CD14-positive monocyte (primary cell): ENCODE data around the gene PDE8B. TPM values are rescaled to one million over a fixed set of nuclear protein-coding genes. Genes with fewer than 3 reads are reported as not detected.
A peak's percentile ranks its signal among the peaks of the same experiment; 100 is the strongest.

Experiments
- DNase-seq, 3 donors: peaks; one replicate each; pipeline ENCODE4 v3.0.0-alpha.2; 2011 to 2022
- H2AFZ ChIP-seq: 2 replicates; pipeline ENCODE4 v1.6.0; 2012; ENCODE audit warnings: mild to moderate bottlenecking, low read depth, low read length, inconsistent platforms; ENCODE audit not compliant: insufficient read depth, poor library complexity, severe bottlenecking
- H3K27ac ChIP-seq, 2 donors: 1 replicate in 1 of 2; 2 replicates in 1 of 2; pipeline ENCODE4 v1.5.1; 2012 to 2013; ENCODE audit warnings: low read length in 2 of 2, control low read depth in 1 of 2, inconsistent platforms in 1 of 2, low read depth in 1 of 2, mild to moderate bottlenecking in 1 of 2
- H3K27me3 ChIP-seq, 2 donors: one replicate each; pipeline versions ENCODE4 v1.6.0 to v1.6.1; 2011 to 2013; ENCODE audit warnings: low read length in 2 of 2; ENCODE audit not compliant: control insufficient read depth in 2 of 2, insufficient read depth in 2 of 2
- H3K36me3 ChIP-seq, 2 donors: replicated peaks in 1 of 2; 1 replicate in 1 of 2; 2 replicates in 1 of 2; pipeline versions ENCODE4 v1.5.1 to v1.6.1; 2012 to 2013; ENCODE audit warnings: low read length in 2 of 2, control low read depth in 1 of 2, inconsistent platforms in 1 of 2, mild to moderate bottlenecking in 1 of 2; ENCODE audit not compliant: insufficient read depth in 2 of 2, control insufficient read depth in 1 of 2
- H3K4me1 ChIP-seq, 2 donors: 1 replicate in 1 of 2; 2 replicates in 1 of 2; pipeline versions ENCODE4 v1.5.1 to v1.6.1; 2012 to 2013; ENCODE audit warnings: low read length in 2 of 2, control low read depth in 1 of 2, inconsistent platforms in 1 of 2, mild to moderate bottlenecking in 1 of 2, moderate library complexity in 1 of 2; ENCODE audit not compliant: insufficient read depth in 2 of 2, control insufficient read depth in 1 of 2
- H3K4me2 ChIP-seq: replicated peaks from 2 replicates; pipeline ENCODE3; 2012; ENCODE audit warnings: low read length, moderate library complexity, mild to moderate bottlenecking; ENCODE audit not compliant: poor library complexity, severe bottlenecking; ENCODE audit errors: extremely low read depth
- H3K4me3 ChIP-seq, 3 experiments: fragments of 200-600 bp in 1 of 3; sonication (generic) in 1 of 3; replicated peaks in 1 of 3; 1 replicate in 2 of 3; 2 replicates in 1 of 3; pipeline ENCODE4 v1.5.1; 2011 to 2013; ENCODE audit warnings: low read length in 3 of 3, mild to moderate bottlenecking in 3 of 3, control low read depth in 2 of 3, low read depth in 2 of 3, inconsistent platforms in 1 of 3, moderate library complexity in 1 of 3
- H3K79me2 ChIP-seq: 2 replicates; pipeline ENCODE4 v1.6.0; 2012; ENCODE audit warnings: mild to moderate bottlenecking, control low read depth, inconsistent platforms, low read length, moderate library complexity; ENCODE audit not compliant: insufficient read depth
- H3K9ac ChIP-seq: 2 replicates; pipeline ENCODE4 v1.6.0; 2017; ENCODE audit warnings: low read length, mild to moderate bottlenecking; ENCODE audit not compliant: insufficient read depth, poor library complexity, severe bottlenecking
- H3K9me3 ChIP-seq, 2 donors: replicated peaks in 1 of 2; 1 replicate in 1 of 2; 2 replicates in 1 of 2; pipeline versions ENCODE4 v1.5.1 to v1.6.1; 2012 to 2013; ENCODE audit warnings: low read length in 2 of 2, control low read depth in 1 of 2; ENCODE audit not compliant: control insufficient read depth in 1 of 2, insufficient read depth in 1 of 2
- H4K20me1 ChIP-seq: 2 replicates; pipeline ENCODE4 v1.6.0; 2012; ENCODE audit warnings: mild to moderate bottlenecking, low read length, control low read depth, moderate library complexity; ENCODE audit not compliant: insufficient read depth
- H3K27ac Mint-ChIP-seq, 7 donors: one replicate each; pipeline ENCODE4 v1.8.0; 2020; ENCODE audit warnings: mild to moderate bottlenecking in 7 of 7, mixed read lengths in 7 of 7, moderate library complexity in 6 of 7, inconsistent platforms in 2 of 7
- H3K27me3 Mint-ChIP-seq, 3 donors: one replicate each; pipeline ENCODE4 v1.8.0; 2021 to 2022; ENCODE audit warnings: low read depth in 3 of 3, mild to moderate bottlenecking in 3 of 3, mixed read lengths in 3 of 3, moderate library complexity in 3 of 3, inconsistent platforms in 1 of 3
- H3K36me3 Mint-ChIP-seq, 2 donors: one replicate each; pipeline ENCODE4 v1.8.0; 2020; ENCODE audit warnings: mixed read lengths in 2 of 2, inconsistent platforms in 1 of 2, mild to moderate bottlenecking in 1 of 2
- H3K4me1 Mint-ChIP-seq: one replicate; pipeline ENCODE4 v1.8.0; 2020; ENCODE audit warnings: mild to moderate bottlenecking, mixed read lengths
- H3K4me3 Mint-ChIP-seq, 2 donors: one replicate each; pipeline ENCODE4 v1.8.0; 2020; ENCODE audit warnings: mild to moderate bottlenecking in 2 of 2, mixed read lengths in 2 of 2, moderate library complexity in 1 of 2
- H3K9me3 Mint-ChIP-seq, 7 donors: one replicate each; pipeline ENCODE4 v1.8.0; 2020 to 2022; ENCODE audit warnings: mixed read lengths in 7 of 7, mild to moderate bottlenecking in 6 of 7, moderate library complexity in 6 of 7, inconsistent platforms in 2 of 7
- CTCF ChIP-seq: fragments of 200-600 bp; IDR thresholded peaks from one replicate; pipeline ENCODE4 v1.8.0; 2022; ENCODE audit warnings: antibody characterized with exemption, mild to moderate bottlenecking
- WGBS: methylation state at CpG from one replicate; pipeline ENCODE4 v1.1.5; 2013; ENCODE audit warnings: missing lambda C conversion rate; ENCODE audit not compliant: insufficient coverage; 5-methylcytosine and 5-hydroxymethylcytosine counted together
- intact Hi-C, 2 donors: fragments of 100-400 bp; cut with micrococcal nuclease; formaldehyde crosslinking; loops; one replicate each; pipeline versions ENCODE4 v1.15.0 to v1.15.1; 2023
- polyA plus RNA-seq, 3 donors: library from polyadenylated mRNA; depleted of rRNA in 1 of 3; unstranded in 2 of 3; stranded (reverse) in 1 of 3; fragments of 300-500 nt in 2 of 3; fragments of >200 nt in 1 of 3; fragmentation: Illumina TruSeq in 2 of 3; gene quantifications; 1 replicate in 2 of 3; 2 replicates in 1 of 3; pipeline ENCODE4 v1.2.3, GENCODE V29; 2012 to 2021

The PDE8B gene
- polyA plus RNA-seq, 3 donors = 0.11 to 0.61 (median 0.29) TPM

GRCh38 chr5:77400645-77401044 lies 190.2 kb downstream of the PDE8B start:
- no peaks in the 10 kb centered on the region for H3K36me3 ChIP-seq
- H3K27me3 Mint-ChIP-seq = peaks cover 0 to 2% (median 0%) of the 10 kb centered on the region in 3 donors
- H3K4me1 ChIP-seq = peaks cover 0 to 6% of the 10 kb centered on the region in 2 donors
- H3K9ac ChIP-seq = no peak overlapping the region
- WGBS = no CpG with 5 or more reads among the region's 1 CpG
- no peak overlapping the region for H2AFZ ChIP-seq
- peak in 1 of 3 donors; percentile 14 for DNase-seq
- H4K20me1 ChIP-seq = no peaks in the 10 kb centered on the region
- no peaks in the 10 kb centered on the region for H3K27me3 ChIP-seq
- H3K4me1 Mint-ChIP-seq = peaks cover 9% of the 10 kb centered on the region
- no peak overlapping the region for H3K4me3 ChIP-seq
- H3K27ac ChIP-seq = no peak overlapping the region
- no peaks in the 10 kb centered on the region for H3K9me3 ChIP-seq
- no peak overlapping the region for H3K4me3 Mint-ChIP-seq
- no peak for TF ChIP-seq CTCF
- peak overlapping the region in 1 of 7 donors; percentile 24 for H3K27ac Mint-ChIP-seq
- no peak overlapping the region for H3K4me2 ChIP-seq
- no peaks in the 10 kb centered on the region for H3K9me3 Mint-ChIP-seq
- no peaks in the 10 kb centered on the region for H3K79me2 ChIP-seq
- intact Hi-C loops = no loop called here
- no peaks in the 10 kb centered on the region for H3K36me3 Mint-ChIP-seq

- H3K4me1 Mint-ChIP-seq = peaks cover 9% of the 10 kb centered on the region
- 93% methylated on average over 4 of the region's 6 CpGs for WGBS
Measured at GRCh38 chr5:77402796-77403195, 192.3 kb downstream of the PDE8B start.

More at GRCh38 chr5:77402796-77403195, 192.3 kb downstream of the PDE8B start:
- Mint-ChIP-seq H3K27me3 (peaks cover 0 to 2% (median 0%) of the 10 kb centered on the region in 3 donors), H3K9me3 (peaks cover 0 to 1% (median 0%) of the 10 kb centered on the region in 7 donors), H3K27ac (no peak overlapping the region), H3K4me3 (no peak overlapping the region), H3K36me3 (no peaks in the 10 kb centered on the region)
- Histone ChIP-seq H3K4me1 (peaks cover 0 to 6% of the 10 kb centered on the region in 2 donors), H3K27me3 (no peaks in the 10 kb centered on the region), H3K9ac (no peak overlapping the region), H3K36me3 (no peaks in the 10 kb centered on the region), H3K4me3 (no peak overlapping the region), H3K27ac (no peak overlapping the region), H4K20me1 (no peaks in the 10 kb centered on the region), H3K79me2 (no peaks in the 10 kb centered on the region), H3K4me2 (no peak overlapping the region), H3K9me3 (no peaks in the 10 kb centered on the region), H2AFZ (no peak overlapping the region)
- no peak for TF ChIP-seq CTCF
- intact Hi-C loops = no loop called here
- DNase-seq = no peak
